ENCODE results near the gene SOX15.
"Not testable (repeated sequence)": the region's sequence is repeated elsewhere in the genome, so short reads cannot be mapped to it uniquely, and the experiment has no call there.

Gene SOX15

DNA sequence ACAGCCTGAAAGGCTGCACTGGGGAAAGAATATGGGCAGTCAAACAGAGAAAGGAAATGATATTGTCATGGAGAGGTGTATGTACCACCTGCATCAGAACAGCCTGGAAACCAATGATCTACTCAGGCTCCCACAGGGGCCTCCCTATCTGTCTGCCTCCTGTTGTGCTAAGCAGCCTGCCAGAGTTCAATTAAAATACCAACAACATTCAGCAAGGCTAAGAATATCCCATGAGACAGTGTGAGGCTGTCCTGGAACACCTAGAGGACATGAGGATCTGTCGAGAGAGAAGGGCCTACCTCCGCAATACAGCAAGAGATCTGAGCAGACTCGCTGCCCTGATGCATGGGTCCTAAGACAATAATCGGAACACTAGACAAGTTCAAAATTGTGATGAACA lies 16.4 kb upstream of the SOX15 start:
- DNase-seq = no peak

DNA sequence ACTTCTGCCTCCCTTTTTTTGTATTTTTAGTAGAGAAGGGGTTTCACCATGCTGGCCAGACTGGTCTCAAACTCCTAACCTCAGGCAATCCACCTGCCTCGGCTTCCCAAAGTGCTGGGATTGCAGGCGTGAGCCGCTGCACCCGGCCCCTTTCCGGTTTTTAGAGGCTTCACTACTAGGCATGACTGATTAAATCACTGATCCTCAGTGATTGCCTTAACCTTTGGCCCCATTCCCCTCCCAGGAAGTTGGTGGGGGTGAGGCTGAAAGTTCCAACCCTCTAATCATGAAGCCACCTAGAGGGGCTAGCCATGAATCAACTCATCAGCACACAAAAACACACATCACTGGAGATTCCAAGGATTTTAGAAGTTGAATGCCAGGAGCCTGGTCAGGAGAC lies 7.7 kb upstream of the SOX15 start:
- DNase-seq = not testable (repeated sequence)

DNA sequence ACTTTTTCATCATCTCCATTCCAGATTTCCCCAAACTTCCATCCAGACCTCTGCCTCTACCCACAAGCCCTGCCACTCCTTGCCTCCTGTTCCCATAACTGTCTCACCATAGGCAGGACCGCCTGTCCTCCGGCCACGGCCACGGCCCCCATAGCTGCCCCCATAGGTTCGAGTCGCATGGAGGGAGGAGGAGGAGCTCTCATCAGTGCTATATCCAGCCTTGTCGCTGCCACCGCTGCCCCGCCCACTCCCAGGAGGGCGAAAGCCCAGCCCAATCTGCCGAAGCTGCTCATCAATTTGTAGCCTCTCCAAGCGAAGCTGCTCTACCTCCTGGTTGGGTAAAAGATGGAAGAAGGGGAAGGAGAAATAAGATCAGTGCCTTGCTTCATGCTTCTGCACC lies 3.4 kb upstream of the SOX15 start:
- no peak for DNase-seq

DNA sequence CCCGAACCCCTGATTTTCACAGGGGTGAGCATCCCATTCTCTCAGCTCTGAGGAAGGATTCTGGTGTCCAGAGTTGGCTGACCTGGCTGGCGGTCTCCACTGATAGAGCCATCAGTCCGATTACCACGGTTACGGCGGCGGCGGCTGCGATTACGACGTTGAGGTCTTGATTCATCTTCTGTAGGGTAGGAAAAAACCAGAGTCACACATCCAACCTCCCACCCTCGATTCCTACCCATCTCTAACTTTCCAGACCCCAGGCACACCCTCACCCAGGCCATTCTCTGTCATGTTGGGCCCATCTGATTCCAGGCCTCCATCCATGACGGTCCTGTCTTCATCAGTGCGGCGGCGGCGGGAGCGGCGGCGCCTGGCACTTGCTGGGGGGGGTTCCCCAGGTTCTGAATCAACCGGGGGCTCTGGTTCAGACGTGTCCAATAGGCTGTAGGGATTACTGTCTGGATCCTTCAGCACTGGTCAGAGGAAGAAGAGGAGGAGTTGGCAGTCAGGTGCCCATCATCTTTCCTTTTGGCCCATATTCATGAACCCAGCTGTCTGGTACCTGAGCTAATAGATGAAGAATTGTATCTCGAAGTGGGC lies 2.6 kb upstream of the SOX15 start:
- no peak for DNase-seq

DNA sequence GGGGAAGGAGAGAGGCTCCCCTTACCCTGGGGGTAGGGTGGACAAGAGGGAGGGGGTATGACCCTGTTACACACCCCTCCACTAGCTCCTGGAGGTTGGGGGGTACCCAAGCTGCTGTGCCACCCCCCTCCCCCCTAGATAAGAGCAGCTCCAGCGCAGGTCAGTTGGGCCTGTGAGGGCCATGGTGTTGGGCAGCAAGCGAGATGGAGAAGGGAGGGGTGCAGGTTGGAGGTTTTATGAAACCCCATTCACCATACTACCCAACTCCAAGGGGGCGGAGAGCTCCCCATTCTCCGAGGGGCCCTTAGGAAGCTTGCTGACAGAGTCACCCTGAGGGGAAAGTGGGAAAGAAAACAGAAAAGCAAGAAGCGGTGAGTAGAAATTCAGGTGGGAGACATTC lies 1.7 kb upstream of the SOX15 start:
- DNase-seq = no peak

DNA sequence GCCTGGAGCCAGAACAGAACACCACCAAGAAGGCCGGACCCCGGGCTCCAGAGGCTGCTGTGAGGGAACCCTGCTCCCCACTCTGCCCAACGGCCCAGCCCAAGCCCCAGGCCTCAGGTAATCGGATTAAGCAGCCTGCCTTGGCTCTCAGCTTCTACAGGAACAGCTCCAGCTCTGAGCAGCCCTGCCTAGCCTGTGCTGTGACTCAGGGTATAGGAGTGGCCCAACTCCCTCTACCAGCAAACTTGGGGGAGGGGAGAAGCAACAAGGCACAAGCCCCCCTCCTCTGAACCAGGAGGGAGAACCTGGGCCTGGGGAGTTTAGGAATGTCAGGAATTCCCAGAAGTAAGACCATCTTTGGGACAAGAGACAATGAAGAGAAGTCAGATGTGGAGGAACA lies 849 bp upstream of the SOX15 start:
- DNase-seq = no peak

DNA sequence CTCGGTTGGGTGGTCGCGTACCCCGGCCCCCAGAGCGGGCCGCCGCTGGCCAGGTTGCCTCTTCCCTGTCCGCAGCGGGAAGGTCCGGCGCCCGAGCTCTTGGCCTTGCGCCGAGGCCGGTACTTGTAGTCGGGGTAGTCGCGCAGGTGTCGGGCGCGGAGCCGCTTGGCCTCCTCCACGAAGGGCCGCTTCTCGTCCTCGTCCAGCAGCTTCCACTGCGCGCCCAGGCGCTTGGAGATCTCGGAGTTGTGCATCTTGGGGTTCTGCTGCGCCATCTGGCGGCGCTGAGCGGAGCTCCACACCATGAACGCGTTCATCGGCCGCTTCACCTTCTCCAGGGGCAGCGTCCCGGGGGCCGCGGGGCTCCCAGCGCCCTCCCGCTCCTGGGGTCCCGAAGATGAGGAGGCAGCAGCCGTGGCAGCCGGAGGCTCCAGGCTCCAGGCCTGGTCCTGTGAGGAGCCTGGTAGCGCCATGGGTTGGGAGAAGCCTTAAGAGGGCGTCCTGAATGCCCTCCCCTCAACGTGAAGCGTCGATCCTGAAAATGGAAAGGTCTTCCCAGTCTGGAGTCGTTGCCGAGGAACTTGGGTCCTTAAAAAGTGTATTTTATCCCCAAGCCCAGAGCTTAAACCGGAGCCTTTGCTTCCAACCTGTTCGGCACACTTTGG lies 558 bp downstream of the SOX15 start:
- DNase-seq = no peak

DNA sequence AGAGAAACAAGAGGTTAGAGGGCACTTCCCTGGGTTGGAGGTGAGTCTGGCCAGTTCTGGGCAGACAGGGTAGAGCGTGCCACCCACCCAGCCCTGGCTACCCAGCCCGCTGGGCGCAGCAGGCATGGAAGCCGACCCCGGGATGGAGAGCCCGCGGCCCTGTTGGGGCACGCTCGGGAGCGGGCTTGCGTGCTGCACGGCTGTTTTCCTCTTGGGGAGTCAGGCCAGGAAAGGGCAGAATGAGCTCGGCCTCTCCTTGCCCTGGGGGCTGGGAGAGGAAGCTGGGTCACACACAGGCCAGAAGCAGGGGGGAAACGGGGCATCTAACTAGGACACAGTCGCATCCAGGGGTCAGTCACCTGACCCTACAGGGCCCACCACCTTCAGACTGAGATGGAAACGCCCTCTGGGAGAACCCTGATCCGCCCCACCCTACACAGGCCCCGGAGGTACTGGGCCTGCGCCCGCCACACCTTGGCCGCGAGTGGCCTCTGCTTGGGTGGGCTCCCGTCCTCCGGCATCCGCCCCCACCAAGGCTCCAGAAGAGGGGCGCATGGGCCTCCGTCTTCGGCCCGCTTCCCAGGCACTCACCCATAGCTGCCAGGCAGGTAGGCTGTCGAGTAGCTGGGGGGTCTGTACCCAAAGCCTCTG lies 1.2 kb downstream of the SOX15 start:
- no peak for DNase-seq

DNA sequence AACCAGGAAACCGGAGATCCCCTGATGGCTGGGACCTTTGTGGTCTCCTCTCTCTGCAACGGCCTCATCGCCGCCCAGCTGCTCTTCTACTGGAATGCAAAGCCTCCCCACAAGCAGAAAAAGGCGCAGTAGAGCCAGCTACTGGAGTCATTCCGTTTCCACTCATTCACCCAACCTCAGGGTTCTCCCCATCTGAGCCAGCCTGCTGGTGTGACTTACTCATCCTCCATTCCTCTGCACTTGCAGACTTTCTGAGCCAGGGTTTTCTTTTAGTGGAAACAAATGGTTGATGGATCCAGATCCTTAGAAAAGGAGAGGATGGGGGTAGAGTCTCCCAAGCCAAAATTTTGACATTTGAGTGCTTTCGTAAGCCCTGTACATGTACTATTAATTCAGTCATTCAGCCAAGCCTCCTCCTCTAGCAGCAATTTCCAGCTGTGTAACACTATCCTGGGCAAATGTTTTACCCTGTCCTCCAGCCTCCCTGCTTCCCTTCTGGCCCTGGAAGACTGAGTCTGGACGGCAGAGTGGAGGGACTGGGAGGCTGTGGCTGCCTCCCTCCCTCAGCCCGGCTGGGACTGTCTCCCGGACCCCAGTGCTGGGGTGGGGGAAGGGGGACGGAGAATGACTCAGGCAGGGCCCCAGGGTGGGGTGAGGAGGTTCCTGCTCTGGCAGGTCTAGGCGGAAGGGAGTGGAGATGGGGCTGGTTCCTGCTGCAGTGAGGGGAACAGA lies 2.3 kb downstream of the SOX15 start:
- no peak for DNase-seq

DNA sequence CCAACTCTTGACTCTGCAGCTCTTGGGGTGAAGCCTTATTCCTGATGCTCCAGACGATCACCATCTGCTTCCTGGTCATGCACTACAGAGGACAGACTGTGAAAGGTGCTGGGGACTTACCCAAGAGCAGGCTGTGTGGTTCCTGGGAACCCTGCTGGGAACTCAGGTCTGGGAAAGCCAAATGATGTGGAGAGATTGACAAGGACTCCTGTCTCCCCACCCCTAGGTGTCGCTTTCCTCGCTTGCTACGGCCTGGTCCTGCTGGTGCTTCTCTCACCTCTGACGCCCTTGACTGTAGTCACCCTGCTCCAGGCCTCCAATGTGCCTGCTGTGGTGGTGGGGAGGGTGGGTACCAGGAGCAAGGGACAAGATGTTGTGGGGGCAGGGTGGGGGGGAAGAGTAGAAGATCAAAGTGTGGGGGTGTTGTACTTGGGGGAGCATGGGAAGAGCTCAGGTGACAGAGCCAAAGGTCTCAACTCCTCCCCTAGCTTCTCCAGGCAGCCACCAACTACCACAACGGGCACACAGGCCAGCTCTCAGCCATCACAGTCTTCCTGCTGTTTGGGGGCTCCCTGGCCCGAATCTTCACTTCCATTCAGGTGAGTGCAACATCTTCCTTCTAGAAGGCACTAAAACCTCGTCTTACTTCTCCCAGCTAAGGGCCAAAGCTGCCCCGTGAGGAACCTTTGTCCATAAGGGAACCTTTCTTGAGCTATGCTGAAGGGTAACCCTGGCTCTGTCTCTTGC lies 3.0 kb downstream of the SOX15 start:
- DNase-seq = no peak

DNA sequence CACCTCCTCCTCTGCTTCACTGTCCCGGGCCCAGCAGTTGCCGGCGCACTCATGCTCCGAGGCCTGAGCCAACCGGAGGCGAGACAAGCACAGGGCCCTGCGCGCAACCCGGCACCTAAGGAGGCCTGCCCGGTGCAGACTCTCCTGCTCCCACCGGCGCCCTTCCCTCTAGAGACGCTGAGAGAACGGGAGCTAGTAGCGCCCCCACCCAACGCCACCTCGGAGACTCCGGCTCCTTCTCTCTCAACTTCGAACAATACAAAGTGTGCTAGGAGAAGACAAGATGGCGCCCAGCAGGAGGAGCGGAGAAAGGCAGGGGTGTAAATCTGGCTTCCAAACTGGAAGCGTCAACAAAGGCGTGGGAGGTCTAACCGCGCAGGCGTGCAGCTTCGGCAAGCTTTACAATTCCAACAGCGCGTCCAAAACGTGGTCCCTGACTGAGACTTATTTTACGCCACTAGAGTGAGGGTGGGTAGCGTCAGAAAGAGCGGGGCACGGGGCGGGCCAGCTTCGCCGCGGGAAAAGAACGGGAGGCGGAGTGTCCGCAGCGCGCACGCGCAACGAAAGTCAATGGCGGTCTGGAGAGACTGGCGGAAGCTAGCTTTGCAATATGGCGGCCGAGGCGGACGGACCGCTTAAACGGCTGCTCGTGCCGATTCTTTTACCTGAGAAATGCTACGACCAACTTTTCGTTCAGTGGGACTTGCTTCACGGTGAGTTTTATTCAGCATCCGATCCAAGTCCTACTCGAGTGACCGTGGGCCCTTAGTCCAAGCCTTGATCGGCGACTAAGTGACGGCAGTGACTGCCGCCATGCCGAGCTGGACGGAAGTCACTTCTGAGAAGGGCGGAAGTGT lies 6.4 kb downstream of the SOX15 start, which contains the start of gene MPDU1:
MPDU1 (plus strand) TSS at position 600 of the 857 bp plus-strand sequence; CDS start at position 611, 11 bp downstream.
- DNase-seq = peak; percentile 82

DNA sequence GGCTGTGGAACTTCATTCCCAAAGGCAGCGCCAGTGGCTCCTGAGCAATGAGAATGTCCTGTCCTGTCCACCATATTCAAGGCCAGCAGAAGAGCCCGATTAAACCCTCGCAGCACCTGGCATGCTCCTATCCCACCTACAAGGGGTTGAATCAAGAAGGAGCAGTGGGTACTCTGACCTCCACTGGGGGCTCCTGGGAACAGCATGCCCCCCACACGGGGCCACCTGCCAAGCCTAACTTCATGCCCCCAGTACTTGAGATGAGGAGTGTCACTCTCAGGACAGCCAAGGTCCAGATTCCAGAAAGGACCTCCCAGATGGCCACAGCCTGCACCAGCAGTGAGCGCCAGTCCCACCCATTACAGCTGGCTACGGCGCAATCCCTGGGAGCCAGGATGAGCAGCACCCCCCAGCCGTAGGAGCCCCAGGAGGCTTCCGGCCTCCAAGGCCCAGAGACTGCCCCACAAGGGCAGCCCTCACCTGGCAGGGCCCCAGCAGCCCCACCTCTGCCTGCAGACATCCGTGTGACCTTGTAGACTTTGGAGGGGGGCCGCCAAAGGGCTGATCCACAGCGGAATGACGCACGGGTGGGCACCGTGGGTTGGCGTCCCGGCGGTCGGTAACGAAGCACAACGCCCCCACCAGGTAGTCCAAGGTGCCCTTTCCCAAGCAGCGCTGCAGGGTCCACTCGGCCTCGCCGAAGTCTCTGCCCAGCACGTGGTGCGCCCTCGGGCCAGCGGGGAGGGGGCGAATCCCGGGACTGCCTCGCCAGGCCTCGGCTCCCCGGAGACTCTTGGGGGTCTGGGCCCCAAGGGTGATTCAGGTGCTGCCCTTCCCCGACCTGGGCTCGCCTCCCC lies 7.3 kb downstream of the SOX15 start:
- no peak for DNase-seq

DNA sequence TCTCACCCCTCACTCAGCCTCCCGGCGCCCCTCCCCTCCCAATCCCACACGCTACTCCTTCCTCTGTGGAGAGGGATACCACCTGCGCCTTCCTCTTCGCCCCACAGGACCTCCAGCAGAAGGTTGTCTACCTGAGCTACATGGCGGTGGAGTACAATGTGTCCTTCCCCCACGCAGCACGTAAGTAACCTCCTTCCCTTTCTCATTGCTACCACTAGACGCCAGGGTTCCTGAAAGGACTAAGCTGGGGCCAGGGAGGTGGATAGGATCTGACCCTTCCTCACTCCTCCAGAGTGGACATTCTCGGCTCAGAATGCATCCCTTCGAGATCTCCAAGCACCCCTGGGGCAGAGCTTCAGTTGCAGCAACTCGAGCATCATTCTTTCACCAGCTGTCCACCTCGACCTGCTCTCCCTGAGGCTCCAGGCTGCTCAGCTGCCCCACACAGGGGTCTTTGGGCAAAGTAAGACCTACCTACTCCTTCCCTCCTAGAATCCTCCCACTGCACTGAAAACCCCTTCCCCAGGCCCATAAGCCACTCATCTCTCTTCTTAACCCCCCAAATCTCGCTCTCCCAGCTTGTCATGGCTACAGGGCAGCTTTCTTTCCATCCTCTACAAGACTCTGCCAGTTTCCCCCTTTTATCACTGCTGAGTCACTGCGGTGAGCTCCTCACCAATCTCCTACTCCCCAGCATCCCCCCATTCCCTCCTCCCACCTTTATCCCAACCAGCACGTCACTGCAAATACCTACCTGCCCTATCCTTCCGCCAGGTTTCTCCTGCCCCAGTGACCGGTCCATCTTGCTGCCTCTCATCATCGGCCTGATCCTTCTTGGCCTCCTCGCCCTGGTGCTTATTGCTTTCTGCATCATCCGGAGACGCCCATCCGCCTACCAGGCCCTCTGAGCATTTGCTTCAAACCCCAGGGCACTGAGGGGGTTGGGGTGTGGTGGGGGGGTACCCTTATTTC lies 9.0 kb downstream of the SOX15 start:
- no peak for DNase-seq

DNA sequence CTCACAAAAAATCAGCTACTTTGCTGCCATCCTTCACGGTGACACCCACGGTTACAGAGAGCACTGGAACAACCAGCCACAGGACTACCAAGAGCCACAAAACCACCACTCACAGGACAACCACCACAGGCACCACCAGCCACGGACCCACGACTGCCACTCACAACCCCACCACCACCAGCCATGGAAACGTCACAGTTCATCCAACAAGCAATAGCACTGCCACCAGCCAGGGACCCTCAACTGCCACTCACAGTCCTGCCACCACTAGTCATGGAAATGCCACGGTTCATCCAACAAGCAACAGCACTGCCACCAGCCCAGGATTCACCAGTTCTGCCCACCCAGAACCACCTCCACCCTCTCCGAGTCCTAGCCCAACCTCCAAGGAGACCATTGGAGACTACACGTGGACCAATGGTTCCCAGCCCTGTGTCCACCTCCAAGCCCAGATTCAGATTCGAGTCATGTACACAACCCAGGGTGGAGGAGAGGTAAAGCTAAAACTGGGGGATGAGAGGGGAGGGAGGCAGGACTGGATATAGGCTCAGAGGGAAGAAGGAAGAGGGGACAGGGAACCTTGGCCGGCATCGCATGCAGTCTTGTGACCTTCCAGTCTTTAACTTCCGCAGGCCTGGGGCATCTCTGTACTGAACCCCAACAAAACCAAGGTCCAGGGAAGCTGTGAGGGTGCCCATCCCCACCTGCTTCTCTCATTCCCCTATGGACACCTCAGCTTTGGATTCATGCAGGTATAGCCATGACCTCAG lies 9.9 kb downstream of the SOX15 start:
- no peak for DNase-seq

DNA sequence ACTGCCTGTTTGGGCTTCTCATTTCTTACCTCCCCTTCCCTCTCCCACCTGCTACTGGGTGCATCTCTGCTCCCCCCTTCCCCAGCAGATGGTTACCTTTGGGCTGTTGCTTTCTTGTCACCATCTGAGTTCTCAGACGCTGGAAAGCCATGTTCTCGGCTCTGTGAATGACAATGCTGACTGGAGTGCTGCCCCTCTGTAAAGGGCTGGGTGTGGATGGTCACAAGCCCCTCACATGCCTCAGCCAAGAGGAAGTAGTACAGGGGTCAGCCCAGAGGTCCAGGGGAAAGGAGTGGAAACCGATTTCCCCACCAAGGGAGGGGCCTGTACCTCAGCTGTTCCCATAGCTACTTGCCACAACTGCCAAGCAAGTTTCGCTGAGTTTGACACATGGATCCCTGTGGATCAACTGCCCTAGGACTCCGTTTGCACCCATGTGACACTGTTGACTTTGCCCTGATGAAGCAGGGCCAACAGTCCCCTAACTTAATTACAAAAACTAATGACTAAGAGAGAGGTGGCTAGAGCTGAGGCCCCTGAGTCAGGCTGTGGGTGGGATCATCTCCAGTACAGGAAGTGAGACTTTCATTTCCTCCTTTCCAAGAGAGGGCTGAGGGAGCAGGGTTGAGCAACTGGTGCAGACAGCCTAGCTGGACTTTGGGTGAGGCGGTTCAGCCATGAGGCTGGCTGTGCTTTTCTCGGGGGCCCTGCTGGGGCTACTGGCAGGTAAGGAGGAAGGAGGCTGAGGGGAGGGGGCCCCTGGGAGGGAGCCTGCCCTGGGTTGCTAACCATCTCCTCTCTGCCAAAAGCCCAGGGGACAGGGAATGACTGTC lies 10.7 kb downstream of the SOX15 start, which contains the start of gene CD68:
CD68 (plus strand) TSS at position 638 of the 833 bp plus-strand sequence; CDS start at position 678, 40 bp downstream.
- DNase-seq = no peak

DNA sequence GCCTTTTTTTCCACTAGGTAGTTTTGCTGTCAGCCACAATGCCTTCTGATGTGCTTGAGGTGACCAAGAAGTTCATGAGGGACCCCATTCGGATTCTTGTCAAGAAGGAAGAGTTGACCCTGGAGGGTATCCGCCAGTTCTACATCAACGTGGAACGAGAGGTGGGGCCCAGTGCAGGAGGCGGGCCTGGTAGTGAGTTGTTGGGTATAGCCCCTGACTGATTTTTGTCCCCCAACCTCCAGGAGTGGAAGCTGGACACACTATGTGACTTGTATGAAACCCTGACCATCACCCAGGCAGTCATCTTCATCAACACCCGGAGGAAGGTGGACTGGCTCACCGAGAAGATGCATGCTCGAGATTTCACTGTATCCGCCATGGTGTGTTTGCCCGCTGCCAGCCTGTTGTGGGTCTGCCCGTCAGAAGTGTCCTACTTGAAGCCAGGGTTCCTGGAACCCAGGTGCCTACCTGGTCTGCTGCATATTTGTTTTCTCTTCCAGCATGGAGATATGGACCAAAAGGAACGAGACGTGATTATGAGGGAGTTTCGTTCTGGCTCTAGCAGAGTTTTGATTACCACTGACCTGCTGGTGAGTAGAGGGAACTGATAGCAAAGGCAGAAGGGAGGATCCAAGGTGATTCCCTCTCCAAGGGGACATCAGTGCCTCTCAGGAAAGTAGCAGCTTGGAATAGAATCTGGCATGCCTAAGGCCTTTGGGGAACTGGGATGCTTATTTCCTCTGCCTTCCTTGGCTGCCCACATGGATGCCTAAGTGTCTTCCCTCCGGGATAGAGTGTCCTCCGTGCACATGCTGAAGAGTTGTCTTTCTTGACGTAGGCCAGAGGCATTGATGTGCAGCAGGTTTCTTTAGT lies 12.3 kb downstream of the SOX15 start:
- no peak for DNase-seq

DNA sequence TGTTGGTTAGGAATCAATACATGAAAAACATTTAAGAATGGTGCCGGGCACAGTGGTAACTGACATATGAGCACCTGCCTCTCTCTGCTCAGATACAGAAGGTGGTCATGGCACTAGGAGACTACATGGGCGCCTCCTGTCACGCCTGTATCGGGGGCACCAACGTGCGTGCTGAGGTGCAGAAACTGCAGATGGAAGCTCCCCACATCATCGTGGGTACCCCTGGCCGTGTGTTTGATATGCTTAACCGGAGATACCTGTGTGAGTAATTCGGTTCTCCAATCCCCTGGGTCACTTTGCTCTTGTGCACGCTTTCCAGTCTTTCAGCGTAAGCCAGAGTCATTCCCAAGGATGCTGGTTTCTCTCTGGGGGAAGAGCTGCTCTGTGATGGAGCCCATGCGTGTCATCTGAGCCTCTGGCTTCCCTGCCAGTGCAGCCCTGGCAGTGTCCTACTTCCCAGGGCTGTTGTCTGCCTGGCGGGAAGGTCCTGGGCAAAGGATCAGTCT lies 13.4 kb downstream of the SOX15 start:
- DNase-seq = no peak
